Panc1 (cell line): ENCODE results near the gene CSF1R.

Experiments used
- CTCF ChIP-seq: fragments of 450-650 bp; IDR thresholded peaks from 2 replicates; pipeline ENCODE4 v1.5.1; 2017; ENCODE audit warnings: mild to moderate bottlenecking
- POLR2AphosphoS5 ChIP-seq: IDR thresholded peaks from 2 replicates; pipeline ENCODE4 v1.6.1; 2012; ENCODE audit warnings: mild to moderate bottlenecking, low read depth, low read length, moderate library complexity
- SIN3A ChIP-seq: IDR thresholded peaks from 2 replicates; pipeline ENCODE4 v1.6.1; 2012; ENCODE audit warnings: low read depth, mild to moderate bottlenecking, low read length, moderate library complexity, borderline replicate concordance; ENCODE audit not compliant: insufficient read depth
- TF ChIP-seq, protein P1 (sequence below), 2 experiments: IDR thresholded peaks; 2 replicates each; pipeline ENCODE4 v1.6.1; 2011 to 2012; ENCODE audit warnings: low read depth in 2 of 2, control low read depth in 1 of 2, low read length in 1 of 2, mild to moderate bottlenecking in 1 of 2, moderate library complexity in 1 of 2; ENCODE audit not compliant: insufficient read depth in 1 of 2

DNA sequence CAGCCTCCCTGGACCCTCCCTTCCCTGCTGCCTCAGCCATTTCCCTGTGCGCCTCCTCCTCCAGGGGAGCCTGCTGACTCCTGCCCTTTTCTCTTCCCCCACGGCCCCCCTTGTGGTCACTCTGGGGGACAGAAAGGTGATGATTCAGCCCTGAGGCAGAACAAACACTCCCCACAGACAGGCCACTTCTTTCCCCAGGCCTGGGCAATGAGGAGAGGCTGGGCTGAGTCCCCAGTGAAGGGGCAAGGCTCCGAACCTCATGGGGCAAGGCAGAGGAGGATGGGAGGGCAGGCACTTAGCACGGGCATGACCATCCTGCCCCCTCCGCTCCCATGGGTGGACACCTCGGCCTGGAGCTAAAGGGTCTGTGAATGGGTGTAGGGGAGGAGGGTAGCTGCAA lies 21.0 kb downstream of the CSF1R start:
- no peak for TF ChIP-seq CTCF
- TF ChIP-seq, protein P1, sequence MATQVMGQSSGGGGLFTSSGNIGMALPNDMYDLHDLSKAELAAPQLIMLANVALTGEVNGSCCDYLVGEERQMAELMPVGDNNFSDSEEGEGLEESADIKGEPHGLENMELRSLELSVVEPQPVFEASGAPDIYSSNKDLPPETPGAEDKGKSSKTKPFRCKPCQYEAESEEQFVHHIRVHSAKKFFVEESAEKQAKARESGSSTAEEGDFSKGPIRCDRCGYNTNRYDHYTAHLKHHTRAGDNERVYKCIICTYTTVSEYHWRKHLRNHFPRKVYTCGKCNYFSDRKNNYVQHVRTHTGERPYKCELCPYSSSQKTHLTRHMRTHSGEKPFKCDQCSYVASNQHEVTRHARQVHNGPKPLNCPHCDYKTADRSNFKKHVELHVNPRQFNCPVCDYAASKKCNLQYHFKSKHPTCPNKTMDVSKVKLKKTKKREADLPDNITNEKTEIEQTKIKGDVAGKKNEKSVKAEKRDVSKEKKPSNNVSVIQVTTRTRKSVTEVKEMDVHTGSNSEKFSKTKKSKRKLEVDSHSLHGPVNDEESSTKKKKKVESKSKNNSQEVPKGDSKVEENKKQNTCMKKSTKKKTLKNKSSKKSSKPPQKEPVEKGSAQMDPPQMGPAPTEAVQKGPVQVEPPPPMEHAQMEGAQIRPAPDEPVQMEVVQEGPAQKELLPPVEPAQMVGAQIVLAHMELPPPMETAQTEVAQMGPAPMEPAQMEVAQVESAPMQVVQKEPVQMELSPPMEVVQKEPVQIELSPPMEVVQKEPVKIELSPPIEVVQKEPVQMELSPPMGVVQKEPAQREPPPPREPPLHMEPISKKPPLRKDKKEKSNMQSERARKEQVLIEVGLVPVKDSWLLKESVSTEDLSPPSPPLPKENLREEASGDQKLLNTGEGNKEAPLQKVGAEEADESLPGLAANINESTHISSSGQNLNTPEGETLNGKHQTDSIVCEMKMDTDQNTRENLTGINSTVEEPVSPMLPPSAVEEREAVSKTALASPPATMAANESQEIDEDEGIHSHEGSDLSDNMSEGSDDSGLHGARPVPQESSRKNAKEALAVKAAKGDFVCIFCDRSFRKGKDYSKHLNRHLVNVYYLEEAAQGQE (IDR thresholded peaks at IDR 0.05; ENCODE audit: insufficient read depth in 1 of 2, low read depth in 2 of 2, low read length in 1 of 2), result no peak
- TF ChIP-seq POLR2AphosphoS5, result no peak
- no peak for TF ChIP-seq SIN3A
